Measurements from ENCODE around the gene WDSUB1.
A peak's percentile ranks its signal among the peaks of the same experiment; 100 is the strongest.

WDSUB1 gene

DNA sequence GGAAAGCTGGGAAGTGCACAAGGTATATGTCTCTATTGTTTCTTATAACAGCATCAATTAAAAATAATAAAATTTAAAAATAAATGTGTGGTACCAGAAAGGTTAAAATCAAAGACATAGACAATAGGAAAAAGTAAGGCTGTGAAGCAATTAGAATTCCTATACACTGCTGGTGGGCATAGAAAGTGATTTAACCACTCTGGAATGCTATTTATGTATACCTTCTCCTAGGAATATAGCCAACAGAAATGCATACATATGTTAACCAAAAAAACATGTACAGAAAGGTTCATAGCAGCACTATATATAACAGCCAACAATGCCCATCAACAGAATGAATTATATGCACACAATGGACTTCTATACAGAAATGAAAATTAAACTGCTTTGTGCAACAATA is 43.0 kb downstream of the WDSUB1 start:
- TF ChIP-seq, protein P1, sequence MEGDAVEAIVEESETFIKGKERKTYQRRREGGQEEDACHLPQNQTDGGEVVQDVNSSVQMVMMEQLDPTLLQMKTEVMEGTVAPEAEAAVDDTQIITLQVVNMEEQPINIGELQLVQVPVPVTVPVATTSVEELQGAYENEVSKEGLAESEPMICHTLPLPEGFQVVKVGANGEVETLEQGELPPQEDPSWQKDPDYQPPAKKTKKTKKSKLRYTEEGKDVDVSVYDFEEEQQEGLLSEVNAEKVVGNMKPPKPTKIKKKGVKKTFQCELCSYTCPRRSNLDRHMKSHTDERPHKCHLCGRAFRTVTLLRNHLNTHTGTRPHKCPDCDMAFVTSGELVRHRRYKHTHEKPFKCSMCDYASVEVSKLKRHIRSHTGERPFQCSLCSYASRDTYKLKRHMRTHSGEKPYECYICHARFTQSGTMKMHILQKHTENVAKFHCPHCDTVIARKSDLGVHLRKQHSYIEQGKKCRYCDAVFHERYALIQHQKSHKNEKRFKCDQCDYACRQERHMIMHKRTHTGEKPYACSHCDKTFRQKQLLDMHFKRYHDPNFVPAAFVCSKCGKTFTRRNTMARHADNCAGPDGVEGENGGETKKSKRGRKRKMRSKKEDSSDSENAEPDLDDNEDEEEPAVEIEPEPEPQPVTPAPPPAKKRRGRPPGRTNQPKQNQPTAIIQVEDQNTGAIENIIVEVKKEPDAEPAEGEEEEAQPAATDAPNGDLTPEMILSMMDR (conservative IDR thresholded peaks at IDR 0.05; ENCODE audit: low read depth): no peak
- ChIA-PET CTCF (no interaction called here), POLR2A (ENCODE audit: low non-redundant PET) (no interaction called here)
- H3K27ac ChIP-seq: no peak overlapping the region
- DNase-seq (ENCODE audit: low spot score): no peak

DNA sequence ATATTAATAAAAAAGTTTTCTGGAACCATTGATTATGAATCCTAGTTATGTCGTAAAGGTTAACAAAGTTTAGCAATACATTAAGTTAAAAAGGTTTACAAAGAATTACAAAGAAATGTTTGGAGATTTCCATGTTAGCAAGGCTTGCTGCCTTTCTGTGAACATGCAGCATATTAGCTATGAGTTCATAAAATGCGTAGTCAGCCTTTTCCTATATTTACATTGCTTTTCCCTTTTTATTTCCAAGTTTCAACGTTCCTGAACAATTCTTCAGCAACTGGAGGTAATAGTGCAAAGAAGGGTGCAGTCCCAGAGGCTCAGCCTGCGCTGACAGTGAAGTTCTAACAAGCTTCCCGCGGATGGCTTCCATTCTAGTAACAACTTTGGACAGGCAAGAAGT is 51.6 kb downstream of the WDSUB1 start:
- TF ChIP-seq, protein P1 (conservative IDR thresholded peaks at IDR 0.05; ENCODE audit: low read depth): no peak
- POLR2A ChIA-PET (ENCODE audit: low non-redundant PET): interaction anchor here (0.7 kb wide), 1 partner anchor 776 kb away, joined by 6 read pairs; no protein-coding TSS in a partner anchor
- no peak for DNase-seq (ENCODE audit: low spot score)
- no peak overlapping the region for H3K27ac ChIP-seq
- CTCF ChIA-PET: no interaction called here

DNA sequence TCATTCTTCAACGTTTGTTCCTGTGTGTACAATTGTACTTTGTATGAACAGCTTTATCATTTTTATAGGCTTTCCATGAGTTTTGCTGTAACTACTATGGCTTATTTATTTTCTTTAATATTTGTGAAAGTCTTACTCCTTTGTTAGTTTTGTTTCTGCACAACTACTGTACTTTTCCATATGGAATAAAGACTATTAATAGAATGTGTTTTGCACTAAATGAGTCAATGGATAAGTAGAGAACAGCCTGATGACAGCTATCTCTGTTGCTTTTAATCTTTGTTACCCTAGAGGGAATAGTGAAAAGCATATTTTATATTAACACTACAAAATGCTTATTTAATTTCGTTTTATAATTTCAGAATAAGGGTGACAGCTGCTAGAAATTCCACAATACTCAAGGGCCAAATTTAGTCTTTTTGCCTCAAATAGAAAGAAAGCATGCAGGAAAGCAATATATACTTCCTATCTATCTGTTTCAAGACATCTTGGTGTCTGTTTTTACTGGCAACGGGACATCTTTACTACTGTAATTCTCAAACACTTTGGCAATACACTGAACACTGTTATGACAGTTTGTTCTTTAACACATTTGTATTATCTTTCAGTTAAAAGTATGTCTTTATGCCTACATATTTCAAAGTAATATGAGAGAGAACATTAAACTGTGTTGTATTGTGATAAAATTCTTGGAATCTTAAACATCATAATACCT is 53.9 kb downstream of the WDSUB1 start:
- ChIA-PET CTCF (interaction anchor here (0.6 kb wide), 1 partner anchor 157 kb away, joined by 3 read pairs; no protein-coding TSS in a partner anchor), POLR2A (ENCODE audit: low non-redundant PET) (no interaction called here)
- no peak for DNase-seq (ENCODE audit: low spot score)
- H3K27ac ChIP-seq: no peak overlapping the region
- TF ChIP-seq, protein P1 (conservative IDR thresholded peaks at IDR 0.05; ENCODE audit: low read depth): no peak

DNA sequence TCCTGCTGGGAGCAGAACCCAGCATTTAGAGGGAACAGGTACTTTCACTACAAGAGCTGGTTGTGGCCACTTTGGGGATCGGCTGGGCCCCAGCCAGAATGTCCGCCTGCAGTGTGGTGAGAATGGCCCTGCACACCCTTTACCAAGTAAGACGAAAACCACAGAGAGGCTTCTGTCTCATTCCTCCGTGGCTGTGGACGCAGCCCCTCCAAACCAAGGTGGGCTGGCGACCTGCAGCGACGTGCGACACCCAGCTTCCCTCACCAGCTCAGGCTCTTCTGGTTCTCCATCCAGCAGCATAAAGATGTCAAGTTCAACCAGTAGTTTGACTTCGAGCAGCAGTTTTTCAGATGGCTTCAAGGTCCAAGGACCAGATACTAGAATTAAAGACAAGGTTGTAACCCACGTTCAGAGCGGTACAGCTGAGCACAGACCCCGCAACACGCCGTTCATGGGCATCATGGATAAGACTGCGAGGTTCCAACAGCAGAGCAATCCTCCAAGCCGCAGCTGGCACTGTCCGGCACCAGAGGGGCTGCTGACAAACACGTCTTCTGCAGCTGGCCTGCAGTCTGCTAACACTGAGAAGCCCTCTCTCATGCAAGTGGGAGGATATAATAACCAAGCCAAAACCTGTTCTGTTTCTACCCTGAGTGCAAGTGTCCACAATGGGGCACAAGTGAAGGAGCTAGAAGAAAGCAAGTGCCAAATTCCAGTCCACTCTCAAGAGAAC is 56.2 kb downstream of the WDSUB1 start:
- H3K27ac ChIP-seq: 0 out of 2 replicates have a peak overlapping the region, but pooled peaks have one; percentile 6
- no peak for DNase-seq (ENCODE audit: low spot score)
- POLR2A ChIA-PET (ENCODE audit: low non-redundant PET): no interaction called here
- TF ChIP-seq, protein P1 (conservative IDR thresholded peaks at IDR 0.05; ENCODE audit: low read depth): no peak
- CTCF ChIA-PET: no interaction called here

DNA sequence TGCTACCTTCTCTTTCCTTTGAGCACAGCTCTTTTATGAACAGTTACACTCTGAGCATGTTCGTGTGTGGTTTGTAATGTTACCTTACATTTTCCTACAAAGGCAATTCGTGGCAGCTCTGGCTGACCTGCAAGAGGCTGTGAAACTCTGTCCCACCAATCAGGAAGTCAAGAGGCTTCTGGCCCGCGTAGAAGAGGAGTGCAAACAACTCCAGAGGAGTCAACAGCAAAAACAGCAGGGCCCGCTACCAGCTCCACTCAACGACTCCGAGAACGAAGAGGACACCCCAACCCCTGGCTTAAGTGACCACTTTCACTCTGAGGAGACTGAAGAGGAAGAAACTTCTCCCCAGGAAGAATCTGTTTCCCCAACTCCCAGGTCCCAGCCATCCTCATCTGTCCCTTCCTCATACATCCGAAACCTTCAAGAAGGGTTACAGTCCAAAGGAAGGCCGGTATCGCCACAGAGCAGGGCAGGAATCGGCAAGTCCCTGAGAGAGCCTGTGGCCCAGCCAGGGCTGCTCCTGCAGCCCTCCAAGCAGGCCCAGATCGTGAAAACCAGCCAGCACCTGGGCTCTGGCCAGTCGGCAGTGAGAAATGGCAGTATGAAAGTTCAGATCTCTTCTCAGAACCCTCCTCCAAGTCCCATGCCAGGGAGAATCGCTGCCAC is 56.9 kb downstream of the WDSUB1 start:
- TF ChIP-seq, protein P1 (conservative IDR thresholded peaks at IDR 0.05; ENCODE audit: low read depth): no peak
- POLR2A ChIA-PET (ENCODE audit: low non-redundant PET): no interaction called here
- H3K27ac ChIP-seq: 0 out of 2 replicates have a peak overlapping the region, but pooled peaks have one; percentile 6
- CTCF ChIA-PET: no interaction called here
- no peak for DNase-seq (ENCODE audit: low spot score)

DNA sequence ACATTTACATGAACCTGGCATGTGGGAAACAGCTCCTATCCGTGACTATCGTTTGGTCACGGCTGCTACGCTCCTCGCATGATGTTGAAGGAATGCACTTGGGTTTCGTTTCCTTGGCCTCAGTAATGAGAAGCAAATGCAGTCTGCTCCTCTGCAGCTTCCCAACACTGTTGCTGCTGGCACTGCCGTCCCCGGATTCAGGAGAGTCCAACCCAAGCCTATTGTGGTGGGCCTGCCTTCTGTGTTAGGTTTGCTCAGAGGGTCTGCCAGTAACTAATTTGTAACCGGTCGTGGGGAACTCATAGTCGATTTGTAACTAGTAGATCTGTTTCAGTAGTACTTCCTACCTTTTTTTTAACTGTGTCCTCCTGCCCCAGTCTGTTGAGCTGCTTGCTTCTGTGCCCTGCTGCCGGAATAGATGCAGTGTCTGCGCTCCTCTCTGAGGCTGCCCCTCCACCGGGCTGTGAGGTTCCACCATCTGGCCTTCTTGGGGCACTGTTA is 58.4 kb downstream of the WDSUB1 start:
- H3K27ac ChIP-seq: no peak overlapping the region
- TF ChIP-seq, protein P1 (conservative IDR thresholded peaks at IDR 0.05; ENCODE audit: low read depth): no peak
- POLR2A ChIA-PET (ENCODE audit: low non-redundant PET): no interaction called here
- CTCF ChIA-PET: no interaction called here
- no peak for DNase-seq (ENCODE audit: low spot score)
